ENCODE results near the gene NOM1. TPM values are rescaled to one million over a fixed set of nuclear protein-coding genes. Genes with fewer than 3 reads are reported as not detected.

NOM1 gene
- total and polyA plus RNA-seq, 2 experiments from 2014 or later, result 9.0 to 9.7 TPM

- Histone ChIP-seq H3K4me1 (ENCODE audit: insufficient read depth) (no peaks in the 10 kb centered on the region), H3K79me2 (no peaks in the 10 kb centered on the region), H3K27me3 (no peaks in the 10 kb centered on the region), H3K27ac (no peak overlapping the region), H3K9me2 (replicated peaks; ENCODE audit: insufficient read depth) (no peaks in the 10 kb centered on the region), H3K9me3 (ENCODE audit: low read depth) (no peaks in the 10 kb centered on the region), H2AFZ (no peak overlapping the region), H3K4me2 (no peak overlapping the region), H3K36me3 (replicated peaks; ENCODE audit: insufficient read depth, low read depth) (no peaks in the 10 kb centered on the region), H4K20me1 (ENCODE audit: insufficient read depth, poor library complexity, severe bottlenecking) (no peaks in the 10 kb centered on the region), H3K4me3 (no peak overlapping the region)
- TF ChIP-seq EZH2 (IDR thresholded peaks at IDR 0.05; ENCODE audit: borderline replicate concordance) (no peak), CTCF (IDR thresholded peaks at IDR 0.05; ENCODE audit: poor library complexity) (peak; percentile 53), EZH2phosphoT487 (IDR thresholded peaks at IDR 0.05; ENCODE audit: low read depth, severe bottlenecking, unreplicated experiment) (no peak)
- no peak for DNase-seq (ENCODE audit: low spot score)
- WGBS (ENCODE audit: low lambda C conversion rate, missing lambda C conversion rate), result 69% methylated on average over 3 of the region's 3 CpGs
Measured at GRCh38 chr7:156969972-156970420, 20.5 kb downstream of the NOM1 start.

GRCh38 chr7:156975620-156976019 lies 26.1 kb downstream of the NOM1 start:
- TF ChIP-seq EZH2phosphoT487 (IDR thresholded peaks at IDR 0.05; ENCODE audit: low read depth, severe bottlenecking, unreplicated experiment) (no peak), EZH2 (IDR thresholded peaks at IDR 0.05; ENCODE audit: borderline replicate concordance) (no peak), CTCF (IDR thresholded peaks at IDR 0.05; ENCODE audit: poor library complexity) (no peak)
- Histone ChIP-seq H3K4me2 (no peak overlapping the region), H3K79me2 (no peaks in the 10 kb centered on the region), H3K4me3 (no peak overlapping the region), H3K36me3 (replicated peaks; ENCODE audit: insufficient read depth, low read depth) (no peaks in the 10 kb centered on the region), H3K9me2 (replicated peaks; ENCODE audit: insufficient read depth) (no peaks in the 10 kb centered on the region), H3K9me3 (ENCODE audit: low read depth) (no peaks in the 10 kb centered on the region), H3K27ac (no peak overlapping the region), H3K27me3 (no peaks in the 10 kb centered on the region), H3K4me1 (ENCODE audit: insufficient read depth) (no peaks in the 10 kb centered on the region), H4K20me1 (ENCODE audit: insufficient read depth, poor library complexity, severe bottlenecking) (no peaks in the 10 kb centered on the region), H2AFZ (no peak overlapping the region)
- DNase-seq (ENCODE audit: low spot score), result no peak
- 97% methylated on average over 5 of the region's 5 CpGs for WGBS (ENCODE audit: low lambda C conversion rate, missing lambda C conversion rate)

- H3K4me2 ChIP-seq, result no peak overlapping the region
- H4K20me1 ChIP-seq (ENCODE audit: insufficient read depth, poor library complexity, severe bottlenecking), result no peaks in the 10 kb centered on the region
- 100% methylated on average over 1 of the region's 1 CpG for WGBS (ENCODE audit: low lambda C conversion rate, missing lambda C conversion rate)
- no peaks in the 10 kb centered on the region for H3K36me3 ChIP-seq (replicated peaks; ENCODE audit: insufficient read depth, low read depth)
- no peak for DNase-seq (ENCODE audit: low spot score)
- no peaks in the 10 kb centered on the region for H3K4me1 ChIP-seq (ENCODE audit: insufficient read depth)
- TF ChIP-seq EZH2 (IDR thresholded peaks at IDR 0.05; ENCODE audit: borderline replicate concordance) (no peak), EZH2phosphoT487 (IDR thresholded peaks at IDR 0.05; ENCODE audit: low read depth, severe bottlenecking, unreplicated experiment) (no peak), CTCF (IDR thresholded peaks at IDR 0.05; ENCODE audit: poor library complexity) (no peak)
- no peak overlapping the region for H2AFZ ChIP-seq
- H3K9me2 ChIP-seq (replicated peaks; ENCODE audit: insufficient read depth), result no peaks in the 10 kb centered on the region
- H3K9me3 ChIP-seq (ENCODE audit: low read depth), result no peaks in the 10 kb centered on the region
- H3K27ac ChIP-seq, result no peak overlapping the region
- H3K4me3 ChIP-seq, result no peak overlapping the region
- H3K27me3 ChIP-seq, result no peaks in the 10 kb centered on the region
- no peaks in the 10 kb centered on the region for H3K79me2 ChIP-seq
Measured at GRCh38 chr7:156979007-156979606, 29.6 kb downstream of the NOM1 start.

Data from hepatocyte (in vitro differentiated cells).